Hair follicular keratinocyte (primary cell): ENCODE results near the gene MIA. TPM values are rescaled to one million over a fixed set of nuclear protein-coding genes. Genes with fewer than 3 reads are reported as not detected.

Experiments
- total RNA-seq: library from RNA; depleted of rRNA; stranded (reverse); fragments of >200 nt; gene quantifications from 2 replicates; pipeline ENCODE4 v1.2.3, GENCODE V29; 2015

MIA gene
- 2.1 and 5.5 TPM in 2 replicates for total RNA-seq

GRCh38 chr19:40774916-40775631, at the start of gene MIA:
TSS of gene MIA (plus strand) at chr19:40775521. CDS start at chr19:40775543, 22 bp downstream.

GRCh38 chr19:40750058-40750873, 25.1 kb upstream of the MIA start, which contains the start of gene ACTMAP:
TSS of gene ACTMAP (minus strand) at chr19:40750477. CDS start at chr19:40749803, 674 bp downstream.

GRCh38 chr19:40750874-40751537, 24.3 kb upstream of the MIA start, which contains the start of gene SNRPA:
TSS of gene SNRPA (plus strand) at chr19:40751203. CDS start at chr19:40751409, 206 bp downstream.

GRCh38 chr19:40777937-40778705, 2.8 kb downstream of the MIA start, which contains the start of gene RAB4B:
TSS of gene RAB4B (plus strand) at chr19:40778247. CDS start at chr19:40778376, 129 bp downstream.

GRCh38 chr19:40798683-40799557, 23.6 kb downstream of the MIA start, which contains the start of gene EGLN2:
TSS of gene EGLN2 (plus strand) at chr19:40799191. CDS start at chr19:40800573, 1,382 bp downstream.

Other genes with a start within 250 kb of the MIA start
- gene SHKBP1, start 198.6 kb upstream of the MIA start, total RNA-seq: 64.0 and 75.3 TPM in 2 replicates
- gene LTBP4, start 174.2 kb upstream of the MIA start, total RNA-seq: 57.3 and 133 TPM in 2 replicates
- gene NUMBL, start 84.9 kb upstream of the MIA start, total RNA-seq: 6.9 and 8.9 TPM in 2 replicates
- gene COQ8B, start 58.6 kb upstream of the MIA start, total RNA-seq: 23.9 and 25.1 TPM in 2 replicates
- gene ITPKC, start 58.4 kb upstream of the MIA start, total RNA-seq: 22.6 and 42.5 TPM in 2 replicates
- 2.2 and 2.3 TPM in 2 replicates for gene ACTMAP, start 25.0 kb upstream of the MIA start, total RNA-seq
- gene SNRPA, start 24.3 kb upstream of the MIA start, total RNA-seq: 138 and 158 TPM in 2 replicates
- gene RAB4B, start 2.7 kb downstream of the MIA start, total RNA-seq: 21.7 and 27.3 TPM in 2 replicates
- gene EGLN2, start 23.7 kb downstream of the MIA start, total RNA-seq: 59.9 and 77.0 TPM in 2 replicates
- not detected in 2 replicates for gene CYP2A6, start 74.9 kb downstream of the MIA start, total RNA-seq
- not detected in 2 replicates for gene CYP2A7, start 106.7 kb downstream of the MIA start, total RNA-seq
- gene CYP2B6, start 215.8 kb downstream of the MIA start, total RNA-seq: not detected in 2 replicates